CD14-positive monocyte (primary cell): ENCODE measurements around the gene THSD4. TPM values are rescaled to one million over a fixed set of nuclear protein-coding genes. Genes with fewer than 3 reads are reported as not detected.

Source experiments
- DNase-seq, 3 donors: peaks; one replicate each; pipeline ENCODE4 v3.0.0-alpha.2; 2011 to 2022
- H2AFZ ChIP-seq: 2 replicates; pipeline ENCODE4 v1.6.0; 2012; ENCODE audit warnings: mild to moderate bottlenecking, low read depth, low read length, inconsistent platforms; ENCODE audit not compliant: insufficient read depth, poor library complexity, severe bottlenecking
- H3K27ac ChIP-seq, 2 donors: 1 replicate in 1 of 2; 2 replicates in 1 of 2; pipeline ENCODE4 v1.5.1; 2012 to 2013; ENCODE audit warnings: low read length in 2 of 2, control low read depth in 1 of 2, inconsistent platforms in 1 of 2, low read depth in 1 of 2, mild to moderate bottlenecking in 1 of 2
- H3K27me3 ChIP-seq, 2 donors: one replicate each; pipeline versions ENCODE4 v1.6.0 to v1.6.1; 2011 to 2013; ENCODE audit warnings: low read length in 2 of 2; ENCODE audit not compliant: control insufficient read depth in 2 of 2, insufficient read depth in 2 of 2
- H3K36me3 ChIP-seq, 2 donors: replicated peaks in 1 of 2; 1 replicate in 1 of 2; 2 replicates in 1 of 2; pipeline versions ENCODE4 v1.5.1 to v1.6.1; 2012 to 2013; ENCODE audit warnings: low read length in 2 of 2, control low read depth in 1 of 2, inconsistent platforms in 1 of 2, mild to moderate bottlenecking in 1 of 2; ENCODE audit not compliant: insufficient read depth in 2 of 2, control insufficient read depth in 1 of 2
- H3K4me1 ChIP-seq, 2 donors: 1 replicate in 1 of 2; 2 replicates in 1 of 2; pipeline versions ENCODE4 v1.5.1 to v1.6.1; 2012 to 2013; ENCODE audit warnings: low read length in 2 of 2, control low read depth in 1 of 2, inconsistent platforms in 1 of 2, mild to moderate bottlenecking in 1 of 2, moderate library complexity in 1 of 2; ENCODE audit not compliant: insufficient read depth in 2 of 2, control insufficient read depth in 1 of 2
- H3K4me2 ChIP-seq: replicated peaks from 2 replicates; pipeline ENCODE3; 2012; ENCODE audit warnings: low read length, moderate library complexity, mild to moderate bottlenecking; ENCODE audit not compliant: poor library complexity, severe bottlenecking; ENCODE audit errors: extremely low read depth
- H3K4me3 ChIP-seq, 3 experiments: fragments of 200-600 bp in 1 of 3; sonication (generic) in 1 of 3; replicated peaks in 1 of 3; 1 replicate in 2 of 3; 2 replicates in 1 of 3; pipeline ENCODE4 v1.5.1; 2011 to 2013; ENCODE audit warnings: low read length in 3 of 3, mild to moderate bottlenecking in 3 of 3, control low read depth in 2 of 3, low read depth in 2 of 3, inconsistent platforms in 1 of 3, moderate library complexity in 1 of 3
- H3K79me2 ChIP-seq: 2 replicates; pipeline ENCODE4 v1.6.0; 2012; ENCODE audit warnings: mild to moderate bottlenecking, control low read depth, inconsistent platforms, low read length, moderate library complexity; ENCODE audit not compliant: insufficient read depth
- H3K9ac ChIP-seq: 2 replicates; pipeline ENCODE4 v1.6.0; 2017; ENCODE audit warnings: low read length, mild to moderate bottlenecking; ENCODE audit not compliant: insufficient read depth, poor library complexity, severe bottlenecking
- H3K9me3 ChIP-seq, 2 donors: replicated peaks in 1 of 2; 1 replicate in 1 of 2; 2 replicates in 1 of 2; pipeline versions ENCODE4 v1.5.1 to v1.6.1; 2012 to 2013; ENCODE audit warnings: low read length in 2 of 2, control low read depth in 1 of 2; ENCODE audit not compliant: control insufficient read depth in 1 of 2, insufficient read depth in 1 of 2
- H4K20me1 ChIP-seq: 2 replicates; pipeline ENCODE4 v1.6.0; 2012; ENCODE audit warnings: mild to moderate bottlenecking, low read length, control low read depth, moderate library complexity; ENCODE audit not compliant: insufficient read depth
- H3K27ac Mint-ChIP-seq, 7 donors: one replicate each; pipeline ENCODE4 v1.8.0; 2020; ENCODE audit warnings: mild to moderate bottlenecking in 7 of 7, mixed read lengths in 7 of 7, moderate library complexity in 6 of 7, inconsistent platforms in 2 of 7
- H3K27me3 Mint-ChIP-seq, 3 donors: one replicate each; pipeline ENCODE4 v1.8.0; 2021 to 2022; ENCODE audit warnings: low read depth in 3 of 3, mild to moderate bottlenecking in 3 of 3, mixed read lengths in 3 of 3, moderate library complexity in 3 of 3, inconsistent platforms in 1 of 3
- H3K36me3 Mint-ChIP-seq, 2 donors: one replicate each; pipeline ENCODE4 v1.8.0; 2020; ENCODE audit warnings: mixed read lengths in 2 of 2, inconsistent platforms in 1 of 2, mild to moderate bottlenecking in 1 of 2
- H3K4me1 Mint-ChIP-seq: one replicate; pipeline ENCODE4 v1.8.0; 2020; ENCODE audit warnings: mild to moderate bottlenecking, mixed read lengths
- H3K4me3 Mint-ChIP-seq, 2 donors: one replicate each; pipeline ENCODE4 v1.8.0; 2020; ENCODE audit warnings: mild to moderate bottlenecking in 2 of 2, mixed read lengths in 2 of 2, moderate library complexity in 1 of 2
- H3K9me3 Mint-ChIP-seq, 7 donors: one replicate each; pipeline ENCODE4 v1.8.0; 2020 to 2022; ENCODE audit warnings: mixed read lengths in 7 of 7, mild to moderate bottlenecking in 6 of 7, moderate library complexity in 6 of 7, inconsistent platforms in 2 of 7
- CTCF ChIP-seq: fragments of 200-600 bp; IDR thresholded peaks from one replicate; pipeline ENCODE4 v1.8.0; 2022; ENCODE audit warnings: antibody characterized with exemption, mild to moderate bottlenecking
- WGBS: methylation state at CpG from one replicate; pipeline ENCODE4 v1.1.5; 2013; ENCODE audit warnings: missing lambda C conversion rate; ENCODE audit not compliant: insufficient coverage; 5-methylcytosine and 5-hydroxymethylcytosine counted together
- intact Hi-C, 2 donors: fragments of 100-400 bp; cut with micrococcal nuclease; formaldehyde crosslinking; loops; one replicate each; pipeline versions ENCODE4 v1.15.0 to v1.15.1; 2023
- polyA minus RNA-seq: library from RNA; depleted of rRNA, polyadenylated mRNA; stranded (reverse); fragments of >200 nt; gene quantifications from 2 replicates; pipeline ENCODE4 v1.2.3, GENCODE V29; 2012
- polyA plus RNA-seq, 3 donors: library from polyadenylated mRNA; depleted of rRNA in 1 of 3; unstranded in 2 of 3; stranded (reverse) in 1 of 3; fragments of 300-500 nt in 2 of 3; fragments of >200 nt in 1 of 3; fragmentation: Illumina TruSeq in 2 of 3; gene quantifications; 1 replicate in 2 of 3; 2 replicates in 1 of 3; pipeline ENCODE4 v1.2.3, GENCODE V29; 2012 to 2021
- total RNA-seq, 12 experiments: library from RNA in 1 of 12; stranded (reverse) in 1 of 12; fragments of 120-200 nt in 1 of 12; gene quantifications; one replicate each; pipeline ENCODE4 v1.2.4 and lab custom pipeline; 2013 to 2026; ENCODE audit warnings: mixed read lengths in 6 of 12, inconsistent platforms in 1 of 12

Gene THSD4
- 0.08 TPM for total RNA-seq (2013)
- polyA plus RNA-seq (not detected), polyA minus RNA-seq (not detected in 2 replicates), total RNA-seq (lab: John Stamatoyannopoulos, UW) (0 to 3.3 (median 0.05) reads per million in 11 experiments)

DNA sequence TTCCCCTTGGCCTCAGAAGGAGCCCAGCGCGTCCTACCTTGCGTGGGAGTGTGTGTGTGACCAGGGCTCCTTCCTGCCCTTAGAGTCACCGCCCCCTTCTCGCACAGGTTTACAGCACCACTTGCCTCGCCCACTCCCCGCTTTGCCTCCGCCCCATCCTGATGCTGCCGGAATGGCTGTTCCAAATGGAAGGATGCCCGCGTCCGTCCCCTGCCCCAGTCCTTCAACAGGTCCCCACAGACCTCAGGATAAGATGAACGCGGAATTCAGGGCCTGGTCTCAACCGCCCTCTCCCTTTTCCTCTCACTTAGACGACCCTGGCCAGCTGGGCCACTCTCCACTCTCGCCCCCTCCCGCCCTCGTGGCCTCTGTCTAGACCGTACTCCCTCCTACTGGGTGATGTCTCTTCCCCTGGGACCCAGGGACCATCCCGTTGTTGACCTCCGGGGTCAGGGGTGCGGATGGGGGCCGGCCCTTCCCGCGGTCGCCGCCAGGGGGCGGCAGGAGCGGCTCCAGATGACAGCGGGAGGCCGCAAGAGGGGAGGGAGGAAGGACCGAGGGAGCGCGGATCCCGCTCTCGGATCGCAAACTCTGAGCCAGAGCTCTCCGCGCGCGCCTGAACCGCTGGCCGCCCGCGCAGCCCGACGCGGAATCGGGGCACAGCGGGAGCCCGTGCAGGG is at the start of gene THSD4:
TSS of gene THSD4 (plus strand) at position 585 of the 680 bp plus-strand sequence.
- H3K36me3 ChIP-seq = no peaks in the 10 kb centered on the region
- peaks cover 0 to 3% of the 10 kb centered on the region in 2 donors for H3K9me3 ChIP-seq
- Mint-ChIP-seq H3K9me3 (peaks cover 0 to 5% (median 3%) of the 10 kb centered on the region in 7 donors), H3K4me1 (peaks cover 11% of the 10 kb centered on the region), H3K36me3 (peaks cover 0 to 4% of the 10 kb centered on the region in 2 donors), H3K4me3 (peak within 1 kb of the TSS; percentile 73 to 87), H3K27me3 (peaks cover 42 to 61% (median 50%) of the 10 kb centered on the region in 3 donors), H3K27ac (no peak within 1 kb of the TSS)
- 7% methylated on average over 50 of the region's 52 CpGs for WGBS
- H3K9ac ChIP-seq = no peak within 1 kb of the TSS
- intact Hi-C loops = loop anchor here in 1 of 2 donors (5.0 kb wide), 1 partner anchor 327 kb away; no protein-coding TSS in a partner anchor
- peak within 1 kb of the TSS; percentile 63 for H3K4me2 ChIP-seq
- no peaks in the 10 kb centered on the region for H3K79me2 ChIP-seq
- TF ChIP-seq CTCF = peak; percentile 86
- peak within 1 kb of the TSS; percentile 31 for H2AFZ ChIP-seq
- peak within 1 kb of the TSS in 1 of 3 experiments; percentile 48 for H3K4me3 ChIP-seq
- H3K27ac ChIP-seq = no peak within 1 kb of the TSS
- H3K27me3 ChIP-seq = peaks cover 23 to 47% of the 10 kb centered on the region in 2 donors
- peak; percentile 20 to 51 (median 23) for DNase-seq
- peaks cover 5 to 6% of the 10 kb centered on the region in 2 donors for H3K4me1 ChIP-seq
- no peaks in the 10 kb centered on the region for H4K20me1 ChIP-seq

- no peak overlapping the region for H3K4me3 ChIP-seq
- H3K4me2 ChIP-seq = no peak overlapping the region
- H3K79me2 ChIP-seq = no peaks in the 10 kb centered on the region
- WGBS = 88% methylated on average over 3 of the region's 5 CpGs
- no peak overlapping the region for H3K27ac ChIP-seq
- no peaks in the 10 kb centered on the region for H3K27me3 ChIP-seq
- H3K4me1 Mint-ChIP-seq = no peaks in the 10 kb centered on the region
- no peaks in the 10 kb centered on the region for H3K36me3 ChIP-seq
- no peaks in the 10 kb centered on the region for H3K36me3 Mint-ChIP-seq
- intact Hi-C loops = no loop called here
- H2AFZ ChIP-seq = no peak overlapping the region
- no peak overlapping the region for H3K9ac ChIP-seq
- peaks cover 0 to 14% (median 2%) of the 10 kb centered on the region in 7 donors for H3K9me3 Mint-ChIP-seq
- DNase-seq = no peak
- no peaks in the 10 kb centered on the region for H3K9me3 ChIP-seq
- H3K27me3 Mint-ChIP-seq = peaks cover 0 to 3% (median 1%) of the 10 kb centered on the region in 3 donors
- no peaks in the 10 kb centered on the region for H3K4me1 ChIP-seq
- H4K20me1 ChIP-seq = no peaks in the 10 kb centered on the region
- no peak overlapping the region for H3K27ac Mint-ChIP-seq
- no peak for TF ChIP-seq CTCF
- H3K4me3 Mint-ChIP-seq = no peak overlapping the region
These were observed 48.3 kb upstream of the THSD4 start for GRCh38 chr15:71066983-71067382.
